DND-41 (cell line): ENCODE results near the gene PLVAP.

Source experiments
- ATAC-seq: fragments of 200-7000 bp; cut with Tn5 transposase; 3 replicates; pipeline ENCODE4 v1.9.1; 2021; ENCODE audit warnings: low read depth; ENCODE audit not compliant: insufficient read depth
- DNase-seq: peaks from one replicate; pipeline ENCODE4 v3.0.0-alpha.2; 2020
- H2AFZ ChIP-seq: 2 replicates; pipeline ENCODE4 v1.6.0; 2012; ENCODE audit warnings: low read depth, low read length
- H3K27ac ChIP-seq: 2 replicates; pipeline ENCODE4 v1.5.1; 2012; ENCODE audit warnings: low read length, inconsistent platforms
- H3K27me3 ChIP-seq: fragments of 200-600 bp; sonication (generic); 2 replicates; pipeline ENCODE4 v1.6.0; 2012; ENCODE audit warnings: low read length, mild to moderate bottlenecking, inconsistent platforms; ENCODE audit not compliant: insufficient read depth, poor library complexity
- H3K36me3 ChIP-seq: 2 replicates; pipeline ENCODE4 v1.5.1; 2012; ENCODE audit warnings: low read length, inconsistent platforms; ENCODE audit not compliant: insufficient read depth
- H3K4me1 ChIP-seq: 2 replicates; pipeline ENCODE4 v1.5.1; 2012; ENCODE audit warnings: mild to moderate bottlenecking, low read length; ENCODE audit not compliant: insufficient read depth
- H3K4me2 ChIP-seq: 2 replicates; pipeline ENCODE4 v1.6.0; 2012; ENCODE audit warnings: mild to moderate bottlenecking, moderate library complexity, low read length, inconsistent platforms; ENCODE audit not compliant: insufficient read depth
- H3K4me3 ChIP-seq, 2 experiments: fragments of 200-600 bp in 1 of 2; shearing (Covaris generic) in 1 of 2; 2 replicates each; pipeline ENCODE4 v1.5.1; 2012 to 2016; ENCODE audit warnings: inconsistent platforms in 2 of 2, low read length in 2 of 2, mild to moderate bottlenecking in 2 of 2, low read depth in 1 of 2, moderate library complexity in 1 of 2
- H3K79me2 ChIP-seq: 2 replicates; pipeline ENCODE4 v1.6.0; 2012; ENCODE audit warnings: low read length, inconsistent platforms; ENCODE audit not compliant: insufficient read depth
- H3K9ac ChIP-seq: 2 replicates; pipeline ENCODE4 v1.6.0; 2012; ENCODE audit warnings: low read depth, mild to moderate bottlenecking, inconsistent platforms, low read length, moderate library complexity
- H3K9me3 ChIP-seq: 2 replicates; pipeline ENCODE4 v1.5.1; 2012; ENCODE audit warnings: low read length, moderate library complexity, mild to moderate bottlenecking, inconsistent platforms; ENCODE audit not compliant: insufficient read depth, severe bottlenecking
- H4K20me1 ChIP-seq: 2 replicates; pipeline ENCODE4 v1.6.0; 2012; ENCODE audit warnings: low read length; ENCODE audit not compliant: insufficient read depth
- CTCF ChIP-seq: IDR thresholded peaks from 2 replicates; pipeline ENCODE4 v1.5.1; 2012; ENCODE audit warnings: borderline replicate concordance, low read length, moderate library complexity, mild to moderate bottlenecking; ENCODE audit not compliant: poor library complexity, severe bottlenecking; ENCODE audit errors: extremely low read depth
- EZH2 ChIP-seq: IDR thresholded peaks from 3 replicates; pipeline ENCODE4 v1.6.1; 2012; ENCODE audit warnings: borderline replicate concordance, low read depth, mild to moderate bottlenecking, moderate library complexity, low read length, inconsistent platforms; ENCODE audit not compliant: severe bottlenecking

Gene PLVAP

DNA sequence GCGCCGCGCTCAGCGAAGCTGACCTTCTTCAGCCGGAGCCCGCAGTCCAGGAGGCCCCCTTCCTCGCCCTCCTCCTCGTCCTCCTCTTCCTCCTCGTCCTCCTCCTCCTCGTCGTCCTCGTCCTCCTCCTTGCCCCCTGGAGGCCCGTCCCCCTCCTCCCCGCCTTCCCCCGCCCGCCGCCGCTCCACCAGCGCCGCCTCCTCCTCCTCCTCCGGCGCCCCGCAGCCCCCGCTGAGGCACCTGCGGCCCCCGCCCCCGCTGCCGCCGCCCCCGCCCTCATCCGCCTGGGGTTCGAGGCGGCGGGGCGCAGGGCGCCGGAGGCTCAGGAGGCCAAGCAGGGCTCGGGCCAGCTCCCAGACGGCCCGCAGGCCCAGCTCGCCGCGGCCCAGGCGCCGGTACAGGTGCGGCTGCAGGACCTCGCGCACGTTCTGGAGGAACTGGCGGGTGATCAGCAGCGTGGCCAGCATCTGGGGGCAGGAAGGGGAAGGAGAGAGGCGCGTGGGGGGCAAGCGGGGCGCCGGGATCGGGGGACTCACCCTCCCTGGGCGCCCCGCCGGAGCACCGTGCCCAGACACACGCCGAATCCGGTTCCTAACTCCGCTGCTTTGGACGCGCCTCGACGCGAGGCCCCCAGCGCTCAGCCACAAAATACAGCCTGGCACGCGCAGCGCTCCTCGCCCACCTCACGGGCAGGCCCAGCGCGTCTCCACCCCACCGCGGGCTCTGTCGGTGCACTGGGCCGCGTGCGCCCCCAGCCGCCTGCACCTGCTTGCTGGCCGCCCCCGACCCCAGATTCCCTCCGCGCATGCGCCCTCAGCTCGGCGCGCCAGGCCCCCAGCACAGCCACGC is 48.4 kb downstream of the PLVAP start:
- no peak overlapping the region for H2AFZ ChIP-seq
- H3K27ac ChIP-seq: no peak overlapping the region
- H3K4me1 ChIP-seq: peaks cover 12% of the 10 kb centered on the region
- H3K4me3 ChIP-seq: no peak overlapping the region
- DNase-seq (no peak), ATAC-seq (no peak)
- H3K79me2 ChIP-seq: no peaks in the 10 kb centered on the region
- no peaks in the 10 kb centered on the region for H3K9me3 ChIP-seq
- H4K20me1 ChIP-seq: peaks cover 4% of the 10 kb centered on the region; the same call in 1 of the 2 replicates
- H3K9ac ChIP-seq: no peak overlapping the region
- H3K36me3 ChIP-seq: peaks cover 13% of the 10 kb centered on the region
- TF ChIP-seq CTCF: no peak
- no peak for TF ChIP-seq EZH2
- H3K27me3 ChIP-seq: no peaks in the 10 kb centered on the region
- H3K4me2 ChIP-seq: no peak overlapping the region

DNA sequence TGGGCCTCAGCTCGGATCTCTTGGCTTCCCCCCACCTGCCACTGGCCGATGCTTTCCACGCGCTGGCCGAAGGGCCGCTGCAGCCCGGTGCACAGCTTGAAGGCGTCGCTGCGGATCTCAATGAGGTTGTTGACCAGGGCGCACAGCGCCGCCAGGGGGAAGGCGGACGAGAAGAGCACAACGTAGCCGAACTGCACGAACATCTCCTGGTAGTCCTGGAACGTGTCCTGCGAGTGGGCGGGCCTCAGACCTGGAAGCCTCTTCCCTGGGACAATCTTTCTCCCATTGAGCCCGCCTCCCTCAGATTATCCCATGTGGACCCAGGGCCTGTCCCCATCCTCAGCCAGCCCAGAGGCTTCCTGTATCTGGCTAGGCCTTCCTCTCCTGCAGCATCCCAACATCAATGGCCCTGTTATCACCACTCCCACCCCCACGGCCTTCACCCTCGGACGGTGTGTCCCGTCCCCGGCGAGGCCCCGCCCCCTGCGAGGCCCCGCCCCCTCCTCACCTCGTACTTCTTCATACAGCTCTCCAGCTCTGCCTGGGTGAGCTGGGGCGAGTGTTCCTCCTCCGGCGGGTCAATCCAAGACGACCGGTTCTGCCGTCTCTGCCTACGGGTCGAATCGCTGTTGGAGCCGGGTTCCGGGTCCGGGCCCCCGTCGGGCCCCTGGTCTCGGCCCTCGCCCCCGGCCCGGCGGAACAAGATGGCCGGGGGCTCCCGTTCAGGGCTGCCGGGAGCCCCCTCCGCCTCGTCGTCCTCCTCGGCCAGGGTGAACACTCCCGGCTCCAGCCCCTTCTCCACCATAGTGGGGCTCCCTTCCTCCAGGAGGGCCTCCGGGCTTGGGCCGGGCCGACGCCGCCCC is 49.3 kb downstream of the PLVAP start:
- no peak overlapping the region for H3K4me3 ChIP-seq
- no peaks in the 10 kb centered on the region for H3K79me2 ChIP-seq
- no peaks in the 10 kb centered on the region for H3K9me3 ChIP-seq
- H3K4me1 ChIP-seq: peaks cover 4% of the 10 kb centered on the region
- H3K4me2 ChIP-seq: no peak overlapping the region
- H3K36me3 ChIP-seq: peaks cover 8% of the 10 kb centered on the region
- H3K27me3 ChIP-seq: no peaks in the 10 kb centered on the region
- DNase-seq (no peak), ATAC-seq (no peak)
- TF ChIP-seq CTCF (no peak), EZH2 (no peak)
- no peak overlapping the region for H2AFZ ChIP-seq
- H3K27ac ChIP-seq: no peak overlapping the region
- no peak overlapping the region for H3K9ac ChIP-seq
- no peaks in the 10 kb centered on the region for H4K20me1 ChIP-seq

- no peak for ATAC-seq
- no peak for TF ChIP-seq CTCF
- TF ChIP-seq EZH2: no peak
- H3K4me3 ChIP-seq: no peak overlapping the region
- no peaks in the 10 kb centered on the region for H3K9me3 ChIP-seq
- no peaks in the 10 kb centered on the region for H3K79me2 ChIP-seq
- H4K20me1 ChIP-seq: peaks cover 4% of the 10 kb centered on the region; the same call in 1 of the 2 replicates
- peaks cover 12% of the 10 kb centered on the region for H3K36me3 ChIP-seq
- no peak overlapping the region for H3K9ac ChIP-seq
- no peak overlapping the region for H2AFZ ChIP-seq
- H3K4me1 ChIP-seq: no peaks in the 10 kb centered on the region
- no peaks in the 10 kb centered on the region for H3K27me3 ChIP-seq
- no peak for DNase-seq
- no peak overlapping the region for H3K4me2 ChIP-seq
- no peak overlapping the region for H3K27ac ChIP-seq
Observed at GRCh38 chr19:17327068-17327653, 50.0 kb downstream of the PLVAP start.
